Inflammatory macrophage (primary cell): ENCODE data around the gene DNAH11.
A peak's percentile ranks its signal among the peaks of the same experiment; 100 is the strongest.
"Not testable (repeated sequence)": the region's sequence is repeated elsewhere in the genome, so short reads cannot be mapped to it uniquely, and the experiment has no call there.

ENCODE experiments used
- DNase-seq, 2 donors: peaks; one replicate each; pipeline ENCODE4 v3.0.0-alpha.2; 2020 to 2022

DNAH11 gene

GRCh38 chr7:21893401-21893800, 350.6 kb downstream of the DNAH11 start:
- no peak for DNase-seq

- DNase-seq = peak; percentile 65 to 79
These were observed 355.6 kb downstream of the DNAH11 start for GRCh38 chr7:21898265-21898930.

- DNase-seq = no peak
These were observed 359.4 kb downstream of the DNAH11 start for GRCh38 chr7:21902240-21902639.

- no peak for DNase-seq
These were observed 360.4 kb downstream of the DNAH11 start for GRCh38 chr7:21903020-21903786.

- no peak for DNase-seq
These were observed 365.9 kb downstream of the DNAH11 start for GRCh38 chr7:21908746-21909145.

- DNase-seq = no peak
These were observed 367.4 kb downstream of the DNAH11 start for GRCh38 chr7:21910253-21910652.

- DNase-seq = no peak
These were observed 368.6 kb downstream of the DNAH11 start for GRCh38 chr7:21911341-21911875.

GRCh38 chr7:21912305-21912704, 369.5 kb downstream of the DNAH11 start:
- DNase-seq = no peak

- no peak for DNase-seq
These were observed 370.3 kb downstream of the DNAH11 start for GRCh38 chr7:21912931-21913780.

GRCh38 chr7:21914671-21915070, 371.8 kb downstream of the DNAH11 start:
- DNase-seq = no peak

GRCh38 chr7:21915140-21915539, 372.3 kb downstream of the DNAH11 start:
- DNase-seq = no peak

GRCh38 chr7:21916176-21916575, 373.3 kb downstream of the DNAH11 start:
- DNase-seq = no peak

- DNase-seq = no peak
These were observed 373.8 kb downstream of the DNAH11 start for GRCh38 chr7:21916629-21917028.

GRCh38 chr7:21918216-21918615, 375.4 kb downstream of the DNAH11 start:
- no peak for DNase-seq

GRCh38 chr7:21920936-21921335, 378.1 kb downstream of the DNAH11 start:
- DNase-seq = no peak

- no peak for DNase-seq
These were observed 379.8 kb downstream of the DNAH11 start for GRCh38 chr7:21922605-21923004.

- DNase-seq = no peak
These were observed 380.8 kb downstream of the DNAH11 start for GRCh38 chr7:21923658-21924057.

GRCh38 chr7:21926448-21926847, 383.6 kb downstream of the DNAH11 start:
- no peak for DNase-seq

- DNase-seq = no peak
These were observed 384.9 kb downstream of the DNAH11 start for GRCh38 chr7:21927693-21928092.

- not testable (repeated sequence) for DNase-seq
These were observed 390.5 kb downstream of the DNAH11 start for GRCh38 chr7:21933293-21933692.

GRCh38 chr7:21934808-21935207, 392.0 kb downstream of the DNAH11 start:
- peak; percentile 19 to 83 for DNase-seq

GRCh38 chr7:21938463-21938862, 395.6 kb downstream of the DNAH11 start:
- no peak for DNase-seq
